Aorta (tissue), 5 donors: ENCODE measurements around the gene TEKT5. TPM values are rescaled to one million over a fixed set of nuclear protein-coding genes. Genes with fewer than 3 reads are reported as not detected.

Experiments used
- ATAC-seq: fragments of 200-7000 bp; cut with Tn5 transposase; one replicate; pipeline ENCODE4 v1.9.1; 2022; ENCODE audit warnings: moderate library complexity; ENCODE audit not compliant: low FRiP score
- DNase-seq, 2 donors: peaks; one replicate each; pipeline ENCODE4 v3.0.0-alpha.2; 2020
- H3K27ac ChIP-seq, 2 donors: one replicate each; pipeline ENCODE4 v1.5.1; 2013; ENCODE audit warnings: low read length in 2 of 2, mild to moderate bottlenecking in 2 of 2, moderate library complexity in 2 of 2, control low read depth in 1 of 2, inconsistent platforms in 1 of 2, low read depth in 1 of 2
- H3K27me3 ChIP-seq, 2 donors: one replicate each; pipeline ENCODE4 v1.6.1; 2013; ENCODE audit warnings: control low read depth in 1 of 2, low read length in 1 of 2, mild to moderate bottlenecking in 1 of 2, moderate library complexity in 1 of 2; ENCODE audit not compliant: insufficient read depth in 2 of 2, control insufficient read depth in 1 of 2
- H3K36me3 ChIP-seq, 2 donors: one replicate each; pipeline ENCODE4 v1.6.1; 2013; ENCODE audit warnings: control low read depth in 1 of 2, low read length in 1 of 2, mild to moderate bottlenecking in 1 of 2; ENCODE audit not compliant: insufficient read depth in 2 of 2, control insufficient read depth in 1 of 2
- H3K4me1 ChIP-seq, 2 donors: one replicate each; pipeline ENCODE4 v1.6.1; 2013; ENCODE audit warnings: low read length in 2 of 2, control low read depth in 1 of 2, mild to moderate bottlenecking in 1 of 2, moderate library complexity in 1 of 2; ENCODE audit not compliant: insufficient read depth in 2 of 2, control insufficient read depth in 1 of 2
- H3K4me3 ChIP-seq, 2 donors: one replicate each; pipeline ENCODE4 v1.5.1; 2013; ENCODE audit warnings: low read length in 2 of 2, control low read depth in 1 of 2, mild to moderate bottlenecking in 1 of 2
- H3K9me3 ChIP-seq: one replicate; pipeline ENCODE4 v1.6.1; 2013; ENCODE audit warnings: mild to moderate bottlenecking, low read length; ENCODE audit not compliant: control insufficient read depth
- WGBS, 2 donors: extraction: QIAGEN DNeasy Blood & Tissue Kit; methylation state at CpG; one replicate each; pipeline ENCODE4 v1.1.7; 2013; 5-methylcytosine and 5-hydroxymethylcytosine counted together
- intact Hi-C, 2 donors: fragments of 100-400 bp; cut with DNase I; formaldehyde crosslinking; loops; one replicate each; pipeline versions ENCODE4 v1.14.2 to v1.15.0; 2022
- polyA plus RNA-seq, 2 donors: library from polyadenylated mRNA; stranded (reverse); fragments of 200-250 nt; gene quantifications; one replicate each; pipeline ENCODE4 v1.2.3, GENCODE V29; 2013
- total RNA-seq, 2 donors: library from RNA; stranded (reverse); fragmentation: NEBNext Ultra II Directional; extraction: Animal tissue kit (Norgen Biotek cat#: 25700); gene quantifications; one replicate each; pipeline ENCODE4 v1.2.1, GENCODE V29; 2021
- donor health status: healthy with polysubstance abuse.
- donor health status: Bipolar disorder and iron deficiency.
- donor health status: DM: no; HTN: no; CAD: no.
- donor health status: DM: no; HTN: no; CAD: no.
- donor health status: DM: yes; HTN: yes; CAD: no.

The TEKT5 gene
- total and polyA plus RNA-seq, 4 donors = 0.29 to 2.9 (median 0.39) TPM; not detected in 1

GRCh38 chr16:10580883-10581247 is 113.9 kb downstream of the TEKT5 start:
- no peaks in the 10 kb centered on the region for H3K27me3 ChIP-seq
- DNase-seq (no peak), ATAC-seq (no peak)
- H3K36me3 ChIP-seq = no peaks in the 10 kb centered on the region
- H3K27ac ChIP-seq = peak overlapping the region in 1 of 2 donors; percentile 53
- H3K9me3 ChIP-seq = no peaks in the 10 kb centered on the region
- no peaks in the 10 kb centered on the region for H3K4me1 ChIP-seq
- WGBS, 2 donors = 18 to 20% methylated on average over 6 to 7 of the region's 7 CpGs
- H3K4me3 ChIP-seq = peak overlapping the region; percentile 60 to 90
- intact Hi-C loops = loop anchor here in 1 of 2 donors (1.0 to 5.0 kb wide), 4 partner anchors 22 to 314 kb away; no protein-coding TSS in a partner anchor

- Histone ChIP-seq H3K4me3 (peak within 1 kb of the TSS; percentile 79 to 90), H3K27me3 (no peaks in the 10 kb centered on the region), H3K9me3 (no peaks in the 10 kb centered on the region), H3K4me1 (no peaks in the 10 kb centered on the region), H3K27ac (peak within 1 kb of the TSS; percentile 58 to 88), H3K36me3 (no peaks in the 10 kb centered on the region)
- WGBS, 2 donors = 1% methylated on average over 60 to 91 of the region's 91 CpGs
- DNase-seq = peak; percentile 88 to 96
- intact Hi-C loops = loop anchor here in 1 of 2 donors (1.0 to 5.0 kb wide), 5 partner anchors 21 to 313 kb away; no protein-coding TSS in a partner anchor
- peak; percentile 95 for ATAC-seq
Observed at GRCh38 chr16:10579965-10580882, 114.5 kb downstream of the TEKT5 start, which contains the start of gene EMP2. Gene EMP2, minus strand, starts transcription at chr16:10580598. Its CDS starts 32,981 bp downstream, at chr16:10547617.

- no peaks in the 10 kb centered on the region for H3K36me3 ChIP-seq
- DNase-seq (no peak), ATAC-seq (no peak)
- peak overlapping the region; percentile 58 to 88 for H3K27ac ChIP-seq
- H3K4me3 ChIP-seq = peak overlapping the region; percentile 79 to 90
- intact Hi-C loops = loop anchor here in 1 of 2 donors (5.0 kb wide), 1 partner anchor 57 kb away; no protein-coding TSS in a partner anchor
- no peaks in the 10 kb centered on the region for H3K9me3 ChIP-seq
- H3K27me3 ChIP-seq = no peaks in the 10 kb centered on the region
- 0 to 2% methylated on average over 6 of the region's 6 CpGs for WGBS, 2 donors
- no peaks in the 10 kb centered on the region for H3K4me1 ChIP-seq
Observed at GRCh38 chr16:10579575-10579964, 115.2 kb downstream of the TEKT5 start.

GRCh38 chr16:10578474-10579316 is 116.0 kb downstream of the TEKT5 start:
- H3K27ac ChIP-seq = peak overlapping the region; percentile 59 to 82
- DNase-seq (peak in 1 of 2 donors; percentile 58), ATAC-seq (no peak)
- 6 to 8% methylated on average over 18 to 20 of the region's 20 CpGs for WGBS, 2 donors
- H3K36me3 ChIP-seq = no peaks in the 10 kb centered on the region
- intact Hi-C loops = loop anchor here in 1 of 2 donors (5.0 kb wide), 1 partner anchor 56 kb away; no protein-coding TSS in a partner anchor
- H3K9me3 ChIP-seq = no peaks in the 10 kb centered on the region
- H3K4me1 ChIP-seq = no peaks in the 10 kb centered on the region
- H3K27me3 ChIP-seq = no peaks in the 10 kb centered on the region
- H3K4me3 ChIP-seq = peak overlapping the region; percentile 79 to 90

Other genes starting within 250 kb of the TEKT5 start
- 100 to 1,000 TPM; 133 to 143 TPM for gene EMP2, start 114.3 kb downstream of the TEKT5 start, total RNA-seq
- gene EMP2, start 114.3 kb downstream of the TEKT5 start, polyA plus RNA-seq = 10 to 100 TPM; 18.9 to 52.6 TPM
- 10 to 100 TPM; 31.3 TPM for gene NUBP1, start 48.9 kb upstream of the TEKT5 start, total RNA-seq
- gene NUBP1, start 48.9 kb upstream of the TEKT5 start, polyA plus RNA-seq = 10 to 100 TPM; 29.6 to 37.2 TPM
- 1 to 10 TPM in 1 of 2 donors, under 1 TPM in 1; 0.58 to 5.6 TPM for gene TVP23A, start 123.9 kb upstream of the TEKT5 start, total RNA-seq
- under 1 TPM in 1 of 2 donors, not detected in 1; 0.51 TPM for gene TVP23A, start 123.9 kb upstream of the TEKT5 start, polyA plus RNA-seq
- gene CIITA, start 182.3 kb upstream of the TEKT5 start, total RNA-seq = 100 to 1,000 TPM in 1 of 2 donors, 10 to 100 TPM in 1; 19.6 to 104 TPM
- 1 to 10 TPM; 2.0 to 2.4 TPM for gene CIITA, start 182.3 kb upstream of the TEKT5 start, polyA plus RNA-seq
- gene DEXI, start 247.5 kb upstream of the TEKT5 start, total RNA-seq = 10 to 100 TPM; 41.4 to 42.3 TPM
- gene DEXI, start 247.5 kb upstream of the TEKT5 start, polyA plus RNA-seq = 10 to 100 TPM; 46.6 to 60.1 TPM
- 10 to 100 TPM; 27.1 to 28.8 TPM for gene CLEC16A, start 249.6 kb upstream of the TEKT5 start, total RNA-seq
- 10 to 100 TPM in 1 of 2 donors, 1 to 10 TPM in 1; 5.9 to 10.9 TPM for gene CLEC16A, start 249.6 kb upstream of the TEKT5 start, polyA plus RNA-seq